ENCODE results near the gene FNDC3A. TPM values are rescaled to one million over a fixed set of nuclear protein-coding genes. Genes with fewer than 3 reads are reported as not detected.

Gene FNDC3A
- polyA plus RNA-seq, 1 of the 3 experiments (the other 2 are of a cell fraction), result 27.7 TPM

DNA sequence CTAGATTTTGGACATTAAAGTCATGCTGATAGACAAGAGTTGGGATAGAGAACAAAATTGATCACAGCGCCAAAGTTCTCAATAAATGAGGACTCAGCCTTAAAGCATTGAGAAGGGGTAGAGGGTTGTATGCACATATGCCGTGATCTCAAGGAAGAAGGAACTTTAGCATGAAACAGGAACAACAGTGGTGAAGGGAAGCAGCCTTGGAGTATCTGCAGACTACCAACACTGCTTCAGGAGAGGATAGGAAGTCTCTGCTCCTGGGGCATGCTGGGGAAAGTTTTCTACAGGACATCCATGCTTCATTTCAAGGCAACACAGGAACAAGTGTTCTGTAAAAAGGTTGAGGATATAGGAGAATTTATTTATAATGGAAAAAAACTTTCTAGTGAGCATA, 132.5 kb downstream of the FNDC3A start:
- no peak for DNase-seq
- Histone ChIP-seq H3K4me2 (no peak overlapping the region), H3K9ac (no peak overlapping the region), H3K4me1 (ENCODE audit: control insufficient read depth in 1 of 2, insufficient read depth in 2 of 2, low read depth in 1 of 2, low read length in 1 of 2) (peaks cover 3 to 17% of the 10 kb centered on the region in 2 experiments; a peak in 3 of 4 replicates), H2AFZ (ENCODE audit: low read depth) (no peak overlapping the region), H3F3A (replicated peaks; ENCODE audit: insufficient read depth) (peaks cover 35% of the 10 kb centered on the region), H3K4me3 (ENCODE audit: low read depth in 2 of 2, low read length in 1 of 2) (no peak overlapping the region), H3K79me2 (ENCODE audit: insufficient read depth) (peaks cover 73% of the 10 kb centered on the region), H3K27me3 (ENCODE audit: insufficient read depth) (no peaks in the 10 kb centered on the region), H3K9me2 (no peaks in the 10 kb centered on the region), H3K9me3 (no peaks in the 10 kb centered on the region), H4K20me1 (ENCODE audit: insufficient read depth) (no peaks in the 10 kb centered on the region; the same call in 1 of the 2 replicates), H3K36me3 (replicated peaks in 1 of 2; ENCODE audit: control insufficient read depth in 1 of 2, insufficient read depth in 2 of 2, low read length in 1 of 2) (peaks cover 0 to 27% of the 10 kb centered on the region in 2 experiments), H3K27ac (ENCODE audit: low read depth in 2 of 2, low read length in 1 of 2) (no peak overlapping the region)
- ChIA-PET CTCF (no interaction called here), POLR2A (no interaction called here)
- TF ChIP-seq, protein P1, sequence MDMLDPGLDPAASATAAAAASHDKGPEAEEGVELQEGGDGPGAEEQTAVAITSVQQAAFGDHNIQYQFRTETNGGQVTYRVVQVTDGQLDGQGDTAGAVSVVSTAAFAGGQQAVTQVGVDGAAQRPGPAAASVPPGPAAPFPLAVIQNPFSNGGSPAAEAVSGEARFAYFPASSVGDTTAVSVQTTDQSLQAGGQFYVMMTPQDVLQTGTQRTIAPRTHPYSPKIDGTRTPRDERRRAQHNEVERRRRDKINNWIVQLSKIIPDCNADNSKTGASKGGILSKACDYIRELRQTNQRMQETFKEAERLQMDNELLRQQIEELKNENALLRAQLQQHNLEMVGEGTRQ (IDR thresholded peaks at IDR 0.05; ENCODE audit: borderline replicate concordance, low read depth, low read length), result no peak
- TF ChIP-seq SIN3A (IDR thresholded peaks at IDR 0.05; ENCODE audit: borderline replicate concordance, low read depth, low read length) (no peak), FOXM1 (IDR thresholded peaks at IDR 0.05; ENCODE audit: low read depth) (no peak), TCF12 (IDR thresholded peaks at IDR 0.05) (no peak)
- TF ChIP-seq, protein P2, sequence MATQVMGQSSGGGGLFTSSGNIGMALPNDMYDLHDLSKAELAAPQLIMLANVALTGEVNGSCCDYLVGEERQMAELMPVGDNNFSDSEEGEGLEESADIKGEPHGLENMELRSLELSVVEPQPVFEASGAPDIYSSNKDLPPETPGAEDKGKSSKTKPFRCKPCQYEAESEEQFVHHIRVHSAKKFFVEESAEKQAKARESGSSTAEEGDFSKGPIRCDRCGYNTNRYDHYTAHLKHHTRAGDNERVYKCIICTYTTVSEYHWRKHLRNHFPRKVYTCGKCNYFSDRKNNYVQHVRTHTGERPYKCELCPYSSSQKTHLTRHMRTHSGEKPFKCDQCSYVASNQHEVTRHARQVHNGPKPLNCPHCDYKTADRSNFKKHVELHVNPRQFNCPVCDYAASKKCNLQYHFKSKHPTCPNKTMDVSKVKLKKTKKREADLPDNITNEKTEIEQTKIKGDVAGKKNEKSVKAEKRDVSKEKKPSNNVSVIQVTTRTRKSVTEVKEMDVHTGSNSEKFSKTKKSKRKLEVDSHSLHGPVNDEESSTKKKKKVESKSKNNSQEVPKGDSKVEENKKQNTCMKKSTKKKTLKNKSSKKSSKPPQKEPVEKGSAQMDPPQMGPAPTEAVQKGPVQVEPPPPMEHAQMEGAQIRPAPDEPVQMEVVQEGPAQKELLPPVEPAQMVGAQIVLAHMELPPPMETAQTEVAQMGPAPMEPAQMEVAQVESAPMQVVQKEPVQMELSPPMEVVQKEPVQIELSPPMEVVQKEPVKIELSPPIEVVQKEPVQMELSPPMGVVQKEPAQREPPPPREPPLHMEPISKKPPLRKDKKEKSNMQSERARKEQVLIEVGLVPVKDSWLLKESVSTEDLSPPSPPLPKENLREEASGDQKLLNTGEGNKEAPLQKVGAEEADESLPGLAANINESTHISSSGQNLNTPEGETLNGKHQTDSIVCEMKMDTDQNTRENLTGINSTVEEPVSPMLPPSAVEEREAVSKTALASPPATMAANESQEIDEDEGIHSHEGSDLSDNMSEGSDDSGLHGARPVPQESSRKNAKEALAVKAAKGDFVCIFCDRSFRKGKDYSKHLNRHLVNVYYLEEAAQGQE (IDR thresholded peaks at IDR 0.05; ENCODE audit: low read depth, low read length), result no peak
- TF ChIP-seq, protein P3, sequence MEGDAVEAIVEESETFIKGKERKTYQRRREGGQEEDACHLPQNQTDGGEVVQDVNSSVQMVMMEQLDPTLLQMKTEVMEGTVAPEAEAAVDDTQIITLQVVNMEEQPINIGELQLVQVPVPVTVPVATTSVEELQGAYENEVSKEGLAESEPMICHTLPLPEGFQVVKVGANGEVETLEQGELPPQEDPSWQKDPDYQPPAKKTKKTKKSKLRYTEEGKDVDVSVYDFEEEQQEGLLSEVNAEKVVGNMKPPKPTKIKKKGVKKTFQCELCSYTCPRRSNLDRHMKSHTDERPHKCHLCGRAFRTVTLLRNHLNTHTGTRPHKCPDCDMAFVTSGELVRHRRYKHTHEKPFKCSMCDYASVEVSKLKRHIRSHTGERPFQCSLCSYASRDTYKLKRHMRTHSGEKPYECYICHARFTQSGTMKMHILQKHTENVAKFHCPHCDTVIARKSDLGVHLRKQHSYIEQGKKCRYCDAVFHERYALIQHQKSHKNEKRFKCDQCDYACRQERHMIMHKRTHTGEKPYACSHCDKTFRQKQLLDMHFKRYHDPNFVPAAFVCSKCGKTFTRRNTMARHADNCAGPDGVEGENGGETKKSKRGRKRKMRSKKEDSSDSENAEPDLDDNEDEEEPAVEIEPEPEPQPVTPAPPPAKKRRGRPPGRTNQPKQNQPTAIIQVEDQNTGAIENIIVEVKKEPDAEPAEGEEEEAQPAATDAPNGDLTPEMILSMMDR (IDR thresholded peaks at IDR 0.05), result no peak
- 97% methylated on average over 2 of the region's 2 CpGs for WGBS (ENCODE audit: low lambda C conversion rate)

DNA sequence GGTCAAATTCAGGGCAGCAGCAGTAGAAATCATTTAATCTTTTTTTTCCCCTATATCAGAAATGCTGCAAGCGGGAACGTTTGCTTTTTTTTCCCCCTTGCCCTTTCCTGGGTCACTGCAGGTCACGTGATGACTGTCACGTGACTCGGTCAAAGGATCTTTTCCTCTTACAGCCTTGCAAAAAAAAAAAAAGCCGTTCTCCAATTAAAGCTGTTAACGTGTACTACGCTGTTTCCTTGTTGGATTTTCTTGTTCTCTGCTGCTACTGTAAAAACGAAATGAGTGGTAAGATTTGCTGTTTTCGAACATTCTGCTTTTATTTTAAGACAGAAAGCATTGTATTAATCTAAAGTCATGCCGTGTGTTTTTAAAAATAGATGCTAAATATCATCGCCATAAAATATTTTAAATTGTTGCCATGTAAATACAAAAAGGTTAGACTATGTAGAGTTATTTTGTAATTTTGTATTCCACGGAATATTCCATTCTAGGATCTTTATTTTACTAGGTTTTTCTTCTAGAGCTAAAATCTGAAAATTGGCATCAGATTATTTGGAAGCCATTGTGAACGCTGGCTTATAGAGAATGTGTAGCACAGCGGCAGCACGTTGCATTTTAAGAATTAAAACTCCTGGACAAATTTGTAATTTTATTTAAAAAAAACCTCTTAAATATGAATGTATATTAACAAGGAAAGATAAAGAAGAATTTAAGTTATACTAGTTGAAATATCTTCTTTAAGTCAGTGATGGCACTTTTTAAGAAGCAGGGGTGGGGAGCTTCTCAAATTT, 134.6 kb downstream of the FNDC3A start:
- Histone ChIP-seq H3K36me3 (replicated peaks in 1 of 2; ENCODE audit: control insufficient read depth in 1 of 2, insufficient read depth in 2 of 2, low read length in 1 of 2) (peaks cover 9 to 22% of the 10 kb centered on the region in 2 experiments), H3F3A (replicated peaks; ENCODE audit: insufficient read depth) (peaks cover 35% of the 10 kb centered on the region), H3K9me3 (no peaks in the 10 kb centered on the region), H3K27me3 (ENCODE audit: insufficient read depth) (no peaks in the 10 kb centered on the region), H3K4me3 (ENCODE audit: low read depth in 2 of 2, low read length in 1 of 2) (peak overlapping the region; percentile 64 to 84), H3K4me1 (ENCODE audit: control insufficient read depth in 1 of 2, insufficient read depth in 2 of 2, low read depth in 1 of 2, low read length in 1 of 2) (peaks cover 6 to 23% of the 10 kb centered on the region in 2 experiments; a peak in 3 of 4 replicates), H3K9me2 (no peaks in the 10 kb centered on the region), H3K79me2 (ENCODE audit: insufficient read depth) (peaks cover 78% of the 10 kb centered on the region), H3K27ac (ENCODE audit: low read depth in 2 of 2, low read length in 1 of 2) (peak overlapping the region; percentile 82 to 92), H3K4me2 (peak overlapping the region; percentile 78), H2AFZ (ENCODE audit: low read depth) (peak overlapping the region; percentile 91), H3K9ac (peak overlapping the region; percentile 81), H4K20me1 (ENCODE audit: insufficient read depth) (no peaks in the 10 kb centered on the region)
- WGBS (ENCODE audit: low lambda C conversion rate), result 3% methylated on average over 16 of the region's 16 CpGs
- ChIA-PET CTCF (interaction anchor here (0.7 to 1.9 kb wide), 3 partner anchors 9 to 24 kb away, joined by 3 to 8 read pairs (median 4); no protein-coding TSS in a partner anchor), POLR2A (interaction anchor here (0.5 to 0.7 kb wide), 2 partner anchors 107 to 1500 kb away, joined by 3 read pairs; no protein-coding TSS in a partner anchor)
- DNase-seq, result peak; percentile 68
- TF ChIP-seq FOXJ3 (CRISPR knock-in tag; IDR thresholded peaks at IDR 0.05) (no peak), EP300 (IDR thresholded peaks at IDR 0.05; ENCODE audit: borderline replicate concordance in 1 of 2, low read depth in 1 of 2, low read length in 1 of 2) (no peak), SMC3 (IDR thresholded peaks at IDR 0.05; ENCODE audit: low read depth, low read length) (no peak), MXI1 (IDR thresholded peaks at IDR 0.05; ENCODE audit: low read depth, low read length) (peak; percentile 87), TAF1 (IDR thresholded peaks at IDR 0.05; ENCODE audit: borderline replicate concordance, low read depth, low read length) (peak; percentile 47; the same call in 1 of the 2 replicates), GABPA (IDR thresholded peaks at IDR 0.05; ENCODE audit: low read depth) (peak; percentile 63), YY1 (IDR thresholded peaks at IDR 0.05; ENCODE audit: low read depth) (no peak; the same call in 1 of the 2 replicates), POLR2AphosphoS5 (IDR thresholded peaks at IDR 0.05; ENCODE audit: low read depth, low read length) (peak; percentile 65)
- TF ChIP-seq, protein P4, sequence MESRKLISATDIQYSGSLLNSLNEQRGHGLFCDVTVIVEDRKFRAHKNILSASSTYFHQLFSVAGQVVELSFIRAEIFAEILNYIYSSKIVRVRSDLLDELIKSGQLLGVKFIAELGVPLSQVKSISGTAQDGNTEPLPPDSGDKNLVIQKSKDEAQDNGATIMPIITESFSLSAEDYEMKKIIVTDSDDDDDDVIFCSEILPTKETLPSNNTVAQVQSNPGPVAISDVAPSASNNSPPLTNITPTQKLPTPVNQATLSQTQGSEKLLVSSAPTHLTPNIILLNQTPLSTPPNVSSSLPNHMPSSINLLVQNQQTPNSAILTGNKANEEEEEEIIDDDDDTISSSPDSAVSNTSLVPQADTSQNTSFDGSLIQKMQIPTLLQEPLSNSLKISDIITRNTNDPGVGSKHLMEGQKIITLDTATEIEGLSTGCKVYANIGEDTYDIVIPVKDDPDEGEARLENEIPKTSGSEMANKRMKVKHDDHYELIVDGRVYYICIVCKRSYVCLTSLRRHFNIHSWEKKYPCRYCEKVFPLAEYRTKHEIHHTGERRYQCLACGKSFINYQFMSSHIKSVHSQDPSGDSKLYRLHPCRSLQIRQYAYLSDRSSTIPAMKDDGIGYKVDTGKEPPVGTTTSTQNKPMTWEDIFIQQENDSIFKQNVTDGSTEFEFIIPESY (IDR thresholded peaks at IDR 0.05; ENCODE audit: borderline replicate concordance, low read depth), result no peak
- TF ChIP-seq, protein P1 (IDR thresholded peaks at IDR 0.05; ENCODE audit: borderline replicate concordance, low read depth, low read length), result peak; percentile 96

Measured in SK-N-SH (cell line).